Stimulated activated naive CD8-positive, alpha-beta T cell treated with anti-CD3 and anti-CD28 coated beads, Interleukin-15, Interleukin-2, amounts not matched to agents 100 U/mL and 50 U/mL, for 24 hours (primary cell): ENCODE results near the gene CDH23.

Source experiments
- ATAC-seq: fragments of 150-1000 bp; cut with Tn5 transposase; one replicate; pipeline ENCODE4 v1.10.0; 2021
- DNase-seq: peaks from one replicate; pipeline ENCODE4 v3.0.0; 2021

The CDH23 gene

GRCh38 chr10:71564194-71564820, 167.6 kb downstream of the CDH23 start:
- ATAC-seq (no peak), DNase-seq (no peak)

GRCh38 chr10:71565284-71566000, 168.7 kb downstream of the CDH23 start:
- ATAC-seq (no peak), DNase-seq (no peak)

- ATAC-seq (no peak), DNase-seq (no peak)
These were observed 170.3 kb downstream of the CDH23 start for GRCh38 chr10:71567006-71567405.

GRCh38 chr10:71568896-71569492, 172.3 kb downstream of the CDH23 start:
- ATAC-seq (no peak), DNase-seq (no peak)

- DNase-seq, result peak; percentile 89
- ATAC-seq, result peak; percentile 51
These were observed 173.3 kb downstream of the CDH23 start for GRCh38 chr10:71569775-71570588.

- no peak for ATAC-seq
- no peak for DNase-seq
These were observed 174.9 kb downstream of the CDH23 start for GRCh38 chr10:71571460-71572175.

GRCh38 chr10:71572962-71573361, 176.2 kb downstream of the CDH23 start:
- DNase-seq, result no peak
- no peak for ATAC-seq

GRCh38 chr10:71573562-71574518, 177.1 kb downstream of the CDH23 start:
- DNase-seq, result no peak
- ATAC-seq, result no peak

GRCh38 chr10:71575451-71575850, 178.7 kb downstream of the CDH23 start:
- ATAC-seq (no peak), DNase-seq (no peak)

- ATAC-seq (no peak), DNase-seq (no peak)
These were observed 179.4 kb downstream of the CDH23 start for GRCh38 chr10:71575934-71576801.

GRCh38 chr10:71576842-71577241, 180.1 kb downstream of the CDH23 start:
- ATAC-seq, result no peak
- DNase-seq, result no peak

- DNase-seq (no peak), ATAC-seq (no peak)
These were observed 180.6 kb downstream of the CDH23 start for GRCh38 chr10:71577345-71577744.

- no peak for ATAC-seq
- no peak for DNase-seq
These were observed 181.3 kb downstream of the CDH23 start for GRCh38 chr10:71578069-71578468.

GRCh38 chr10:71579668-71580067, 182.9 kb downstream of the CDH23 start:
- ATAC-seq (no peak), DNase-seq (no peak)

- no peak for DNase-seq
These were observed 183.7 kb downstream of the CDH23 start for GRCh38 chr10:71580415-71580814.

GRCh38 chr10:71580926-71581325, 184.2 kb downstream of the CDH23 start:
- no peak for ATAC-seq

More at GRCh38 chr10:71580415-71580814, 183.7 kb downstream of the CDH23 start:
- ATAC-seq, result no peak

GRCh38 chr10:71581376-71581775, 184.7 kb downstream of the CDH23 start:
- no peak for ATAC-seq
- DNase-seq, result no peak

More at GRCh38 chr10:71580926-71581325, 184.2 kb downstream of the CDH23 start:
- DNase-seq, result no peak

GRCh38 chr10:71582019-71582418, 185.3 kb downstream of the CDH23 start:
- no peak for ATAC-seq
- no peak for DNase-seq
